OCI-LY3 (cell line): ENCODE data around the gene SLC13A5.

Experiments used
- CTCF ChIP-seq: fragments of 200-600, 300-600 bp; sonication (generic); IDR thresholded peaks from 2 replicates; pipeline ENCODE4 v1.5.1; 2014; ENCODE audit warnings: antibody characterized with exemption, low read length, low read depth
- EZH2phosphoT487 ChIP-seq: fragments of 200-600 bp; shearing (Covaris generic); IDR thresholded peaks from 2 replicates; pipeline ENCODE4 v1.6.1; 2018; ENCODE audit warnings: antibody characterized with exemption, mixed run types, low read depth

- TF ChIP-seq CTCF (no peak), EZH2phosphoT487 (no peak)
Measured at GRCh38 chr17:6677946-6678345, 35.2 kb downstream of the SLC13A5 start.
